Spleen (tissue), 11 donors: ENCODE results near the gene KIZ. TPM values are rescaled to one million over a fixed set of nuclear protein-coding genes. Genes with fewer than 3 reads are reported as not detected.

Experiments
- DNase-seq: peaks from one replicate; pipeline ENCODE4 v3.0.0-alpha.2; 2020
- H3K27ac ChIP-seq, 8 donors: fragments of 200-600 bp; sonication (generic) in 7 of 8; 1 replicate in 4 of 8; 2 replicates in 4 of 8; pipeline versions ENCODE4 v1.5.0 to v1.8.0; 2016 to 2021; ENCODE audit warnings: inconsistent platforms in 4 of 8, mild to moderate bottlenecking in 4 of 8, moderate library complexity in 1 of 8
- H3K27me3 ChIP-seq, 7 donors: fragments of 200-600 bp; sonication (generic) in 6 of 7; replicated peaks in 1 of 7; 1 replicate in 4 of 7; 2 replicates in 3 of 7; pipeline versions ENCODE4 v1.5.0 to v1.8.0; 2016 to 2021; ENCODE audit warnings: inconsistent platforms in 3 of 7, mild to moderate bottlenecking in 1 of 7
- H3K36me3 ChIP-seq, 6 donors: fragments of 200-600 bp; sonication (generic) in 5 of 6; 1 replicate in 4 of 6; 2 replicates in 2 of 6; pipeline versions ENCODE4 v1.5.0 to v1.8.0; 2016 to 2021; ENCODE audit warnings: inconsistent platforms in 2 of 6
- H3K4me1 ChIP-seq, 6 donors: fragments of 200-600 bp; sonication (generic) in 5 of 6; 1 replicate in 3 of 6; 2 replicates in 3 of 6; pipeline versions ENCODE4 v1.5.0 to v1.8.0; 2016 to 2021; ENCODE audit warnings: inconsistent platforms in 3 of 6
- H3K4me3 ChIP-seq, 8 donors: fragments of 200-600 bp; sonication (generic) in 7 of 8; 1 replicate in 4 of 8; 2 replicates in 4 of 8; pipeline versions ENCODE4 v1.5.0 to v1.8.0; 2016 to 2021; ENCODE audit warnings: inconsistent platforms in 4 of 8, mild to moderate bottlenecking in 4 of 8, moderate library complexity in 2 of 8
- H3K9me3 ChIP-seq, 8 donors: fragments of 200-600 bp; sonication (generic) in 7 of 8; 1 replicate in 4 of 8; 2 replicates in 4 of 8; pipeline versions ENCODE4 v1.5.0 to v1.8.0; 2016 to 2021; ENCODE audit warnings: inconsistent platforms in 4 of 8
- CTCF ChIP-seq, 11 experiments: fragments of 200-600 bp in 7 of 11; fragments of 450-650 bp in 4 of 11; sonication (generic) in 4 of 11; IDR thresholded peaks in 8 of 11; conservative IDR thresholded peaks in 3 of 11; 1 replicate in 7 of 11; 2 replicates in 4 of 11; pipeline versions ENCODE4 v1.4.0 to v1.8.0; 2016 to 2021; ENCODE audit warnings: antibody characterized with exemption in 11 of 11, inconsistent platforms in 4 of 11, mild to moderate bottlenecking in 1 of 11
- POLR2A ChIP-seq, 3 donors: fragments of 450-650 bp; IDR thresholded peaks; one replicate each; pipeline ENCODE4 v1.5.1; 2017; ENCODE audit warnings: antibody characterized with exemption in 3 of 3, mild to moderate bottlenecking in 1 of 3
- POLR2AphosphoS5 ChIP-seq, 3 donors: sonication (generic); formaldehyde crosslinking; IDR thresholded peaks; one replicate each; pipeline ENCODE4 v1.5.1; 2017; ENCODE audit warnings: antibody characterized with exemption in 3 of 3
- WGBS, 5 donors: extraction: QIAGEN DNeasy Blood & Tissue Kit in 3 of 5; methylation state at CpG; one replicate each; pipeline versions ENCODE4 v1.1.5 to v1.1.7; 2013 to 2018; 5-methylcytosine and 5-hydroxymethylcytosine counted together
- intact Hi-C: fragments of 100-400 bp; cut with DNase I; formaldehyde crosslinking; loops from one replicate; pipeline ENCODE4 v1.15.0; 2023; ENCODE audit warnings: low total_unique reads
- polyA plus RNA-seq, 3 donors: library from polyadenylated mRNA; stranded (reverse); fragments of 200-250 nt; gene quantifications; one replicate each; pipeline ENCODE4 v1.2.1, GENCODE V29; 2013
- total RNA-seq, 7 donors: library from RNA; depleted of rRNA in 3 of 7; stranded (reverse); fragments of >200 nt in 3 of 7; fragmentation: NEBNext Ultra II Directional in 4 of 7; extraction: Animal tissue kit (Norgen Biotek cat#: 25700) in 4 of 7; gene quantifications; one replicate each; pipeline versions ENCODE4 v1.1.0 to v1.2.1, GENCODE V29; 2016 to 2021
- donor health status: healthy with polysubstance abuse.
- donor health status: DM: no; HTN: no; CAD: no; lungs with moderate emphysema.
- donor health status: DM: no; HTN: no; CAD: no.
- donor health status: Bipolar disorder and iron deficiency.
- donor health status: healthy.
- donor health status: DM: no; HTN: no; CAD: no.
- donor health status: DM: yes; HTN: yes; CAD: no.

The KIZ gene
- total and polyA plus RNA-seq, 10 donors = 9.5 to 57.9 (median 20.2) TPM

DNA sequence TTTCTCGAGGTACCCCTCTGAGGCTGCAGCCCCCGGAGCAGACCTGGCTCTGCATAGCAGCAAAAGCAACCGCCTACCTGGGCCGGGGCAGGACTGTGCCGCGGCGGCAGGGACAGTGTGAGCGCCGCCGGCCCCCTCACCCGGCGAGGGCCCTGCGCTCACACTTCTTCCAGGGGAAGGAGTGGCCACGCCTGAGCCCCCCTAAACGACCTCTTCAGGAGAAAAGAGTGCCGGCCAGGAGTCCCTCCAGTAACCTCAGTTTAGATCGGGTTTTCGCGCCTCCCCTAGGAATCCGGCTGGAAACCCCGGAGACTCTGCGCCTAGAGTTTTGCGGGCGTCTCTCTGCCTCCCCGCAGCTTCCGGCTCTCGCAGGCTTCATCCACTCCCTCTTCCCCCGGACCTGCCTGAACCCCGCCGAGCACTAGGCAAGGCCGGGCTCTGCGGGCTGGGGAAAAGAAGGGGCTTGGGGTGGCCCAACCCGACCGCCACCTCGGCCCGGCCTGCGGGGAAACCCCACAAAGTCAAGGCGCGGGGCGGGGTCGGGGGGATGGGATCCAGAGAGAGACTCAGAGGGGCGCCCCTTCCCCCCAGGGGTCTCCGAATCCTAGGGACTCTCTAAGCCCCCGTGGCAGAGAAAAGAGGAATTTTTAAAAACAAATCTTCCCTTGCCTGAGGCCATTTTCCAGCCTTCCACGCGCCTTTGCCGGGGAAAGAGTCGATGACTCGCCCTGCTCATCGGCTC lies 20.3 kb upstream of the KIZ start:
- TF ChIP-seq POLR2AphosphoS5 (IDR thresholded peaks at IDR 0.05) = no peak
- TF ChIP-seq POLR2A (IDR thresholded peaks at IDR 0.05) = no peak
- TF ChIP-seq CTCF (IDR thresholded peaks at IDR 0.05 in 8 of 11, conservative IDR thresholded peaks at IDR 0.05 in 3 of 11) = no peak
- DNase-seq = no peak
- H3K4me3 ChIP-seq = peak overlapping the region in 1 of 8 donors; percentile 43
- no peaks in the 10 kb centered on the region for H3K36me3 ChIP-seq
- H3K4me1 ChIP-seq = peaks cover 28 to 58% (median 45%) of the 10 kb centered on the region in 6 donors
- intact Hi-C loops = no loop called here
- H3K27me3 ChIP-seq = peaks cover 3 to 93% (median 85%) of the 10 kb centered on the region in 7 donors
- H3K9me3 ChIP-seq = peaks cover 0 to 8% (median 0%) of the 10 kb centered on the region in 8 donors
- no peak overlapping the region for H3K27ac ChIP-seq
- 2 to 6% (median 4%) methylated on average over 32 to 50 of the region's 50 CpGs for WGBS, 5 donors

GRCh38 chr20:21106171-21107017 lies 19.5 kb upstream of the KIZ start, which contains the start of gene LINC00237:
Gene LINC00237, minus strand, starts transcription at chr20:21106358.
- Histone ChIP-seq H3K27ac (no peak within 1 kb of the TSS), H3K4me1 (peaks cover 21 to 50% (median 37%) of the 10 kb centered on the region in 6 donors), H3K27me3 (peaks cover 3 to 92% (median 77%) of the 10 kb centered on the region in 7 donors), H3K36me3 (no peaks in the 10 kb centered on the region), H3K4me3 (peak within 1 kb of the TSS in 1 of 8 donors; percentile 43), H3K9me3 (peaks cover 0 to 8% (median 0%) of the 10 kb centered on the region in 8 donors)
- intact Hi-C loops = no loop called here
- 8 to 14% (median 10%) methylated on average over 33 to 43 of the region's 43 CpGs for WGBS, 5 donors
- TF ChIP-seq POLR2AphosphoS5 (IDR thresholded peaks at IDR 0.05) (no peak), POLR2A (IDR thresholded peaks at IDR 0.05) (no peak), CTCF (IDR thresholded peaks at IDR 0.05 in 8 of 11, conservative IDR thresholded peaks at IDR 0.05 in 3 of 11) (no peak)
- DNase-seq = no peak

- intact Hi-C loops = no loop called here
Measured at GRCh38 chr20:21109144-21109543, 16.7 kb upstream of the KIZ start.

More at GRCh38 chr20:21109144-21109543, 16.7 kb upstream of the KIZ start:
- DNase-seq = no peak
- Histone ChIP-seq H3K4me1 (peaks cover 0 to 23% (median 13%) of the 10 kb centered on the region in 6 donors), H3K9me3 (no peaks in the 10 kb centered on the region), H3K27ac (no peak overlapping the region), H3K4me3 (no peak overlapping the region), H3K27me3 (peaks cover 0 to 77% (median 50%) of the 10 kb centered on the region in 7 donors), H3K36me3 (no peaks in the 10 kb centered on the region)
- no peak for TF ChIP-seq POLR2AphosphoS5 (IDR thresholded peaks at IDR 0.05)
- no peak for TF ChIP-seq CTCF (IDR thresholded peaks at IDR 0.05 in 8 of 11, conservative IDR thresholded peaks at IDR 0.05 in 3 of 11)
- no peak for TF ChIP-seq POLR2A (IDR thresholded peaks at IDR 0.05)
- 78 to 97% (median 94%) methylated on average over 2 of the region's 2 CpGs for WGBS, 5 donors
